Panc1 (cell line): ENCODE measurements around the gene GABRR1.

Experiments used
- CTCF ChIP-seq: fragments of 450-650 bp; IDR thresholded peaks from 2 replicates; pipeline ENCODE4 v1.5.1; 2017; ENCODE audit warnings: mild to moderate bottlenecking
- POLR2AphosphoS5 ChIP-seq: IDR thresholded peaks from 2 replicates; pipeline ENCODE4 v1.6.1; 2012; ENCODE audit warnings: mild to moderate bottlenecking, low read depth, low read length, moderate library complexity
- REST ChIP-seq, 2 experiments: IDR thresholded peaks; 2 replicates each; pipeline ENCODE4 v1.6.1; 2011 to 2012; ENCODE audit warnings: low read depth in 2 of 2, control low read depth in 1 of 2, low read length in 1 of 2, mild to moderate bottlenecking in 1 of 2, moderate library complexity in 1 of 2; ENCODE audit not compliant: insufficient read depth in 1 of 2
- SIN3A ChIP-seq: IDR thresholded peaks from 2 replicates; pipeline ENCODE4 v1.6.1; 2012; ENCODE audit warnings: low read depth, mild to moderate bottlenecking, low read length, moderate library complexity, borderline replicate concordance; ENCODE audit not compliant: insufficient read depth
- TCF7L2 ChIP-seq: IDR thresholded peaks from 2 replicates; pipeline ENCODE4 v1.6.1; 2011; ENCODE audit warnings: mild to moderate bottlenecking, low read depth, low read length, inconsistent platforms

- TF ChIP-seq CTCF (no peak), POLR2AphosphoS5 (no peak), TCF7L2 (no peak), REST (IDR thresholded peaks at IDR 0.05; ENCODE audit: insufficient read depth in 1 of 2, low read depth in 2 of 2, low read length in 1 of 2) (no peak), SIN3A (no peak)
Observed at GRCh38 chr6:89252907-89253306, 35.7 kb upstream of the GABRR1 start.
